ENCODE measurements around the gene LINC01488. TPM values are rescaled to one million over a fixed set of nuclear protein-coding genes. Genes with fewer than 3 reads are reported as not detected.

Gene LINC01488
- total RNA-seq, 1 donor from 2014 or later = not detected

- no peaks in the 10 kb centered on the region for H3K36me3 ChIP-seq (ENCODE audit: control insufficient read depth in 3 of 3, insufficient read depth in 3 of 3, low read length in 3 of 3)
- peaks cover 0 to 2% (median 0%) of the 10 kb centered on the region in 3 donors for H3K9me3 ChIP-seq (ENCODE audit: control insufficient read depth in 3 of 3, low read length in 3 of 3)
- no peak overlapping the region for H3K4me3 ChIP-seq (ENCODE audit: low read length in 3 of 3)
Observed at GRCh38 chr11:69513196-69513595, 31.7 kb downstream of the LINC01488 start.

GRCh38 chr11:69513663-69514224 is 32.3 kb downstream of the LINC01488 start:
- Histone ChIP-seq H3K27me3 (ENCODE audit: control insufficient read depth in 3 of 3, insufficient read depth in 3 of 3, low read length in 3 of 3) (peaks cover 0 to 15% (median 0%) of the 10 kb centered on the region in 3 donors), H3K4me3 (ENCODE audit: low read length in 3 of 3) (no peak overlapping the region)

More at GRCh38 chr11:69513196-69513595, 31.7 kb downstream of the LINC01488 start:
- no peak overlapping the region for H3K27ac ChIP-seq (ENCODE audit: low read depth, low read length)
- peaks cover 0 to 15% (median 0%) of the 10 kb centered on the region in 3 donors for H3K27me3 ChIP-seq (ENCODE audit: control insufficient read depth in 3 of 3, insufficient read depth in 3 of 3, low read length in 3 of 3)
- H3K4me1 ChIP-seq (ENCODE audit: control insufficient read depth in 3 of 3, insufficient read depth in 3 of 3, low read length in 3 of 3) = no peaks in the 10 kb centered on the region
- no peak overlapping the region for H3K9ac ChIP-seq (ENCODE audit: low read depth in 1 of 3, low read length in 3 of 3)

GRCh38 chr11:69514771-69515170 is 33.3 kb downstream of the LINC01488 start:
- H3K9me3 ChIP-seq (ENCODE audit: control insufficient read depth in 3 of 3, low read length in 3 of 3) = peaks cover 0 to 2% (median 0%) of the 10 kb centered on the region in 3 donors
- no peak overlapping the region for H3K9ac ChIP-seq (ENCODE audit: low read depth in 1 of 3, low read length in 3 of 3)
- no peak overlapping the region for H3K4me3 ChIP-seq (ENCODE audit: low read length in 3 of 3)
- no peaks in the 10 kb centered on the region for H3K36me3 ChIP-seq (ENCODE audit: control insufficient read depth in 3 of 3, insufficient read depth in 3 of 3, low read length in 3 of 3)
- H3K27me3 ChIP-seq (ENCODE audit: control insufficient read depth in 3 of 3, insufficient read depth in 3 of 3, low read length in 3 of 3) = peaks cover 0 to 10% (median 0%) of the 10 kb centered on the region in 3 donors
- H3K27ac ChIP-seq (ENCODE audit: low read depth, low read length) = no peak overlapping the region
- no peaks in the 10 kb centered on the region for H3K4me1 ChIP-seq (ENCODE audit: control insufficient read depth in 3 of 3, insufficient read depth in 3 of 3, low read length in 3 of 3)

More at GRCh38 chr11:69513663-69514224, 32.3 kb downstream of the LINC01488 start:
- Histone ChIP-seq H3K4me1 (ENCODE audit: control insufficient read depth in 3 of 3, insufficient read depth in 3 of 3, low read length in 3 of 3) (no peaks in the 10 kb centered on the region), H3K36me3 (ENCODE audit: control insufficient read depth in 3 of 3, insufficient read depth in 3 of 3, low read length in 3 of 3) (no peaks in the 10 kb centered on the region), H3K9me3 (ENCODE audit: control insufficient read depth in 3 of 3, low read length in 3 of 3) (peaks cover 0 to 2% (median 0%) of the 10 kb centered on the region in 3 donors), H3K27ac (ENCODE audit: low read depth, low read length) (no peak overlapping the region), H3K9ac (ENCODE audit: low read depth in 1 of 3, low read length in 3 of 3) (no peak overlapping the region)

- Histone ChIP-seq H3K27ac (ENCODE audit: low read depth, low read length) (no peak overlapping the region), H3K9me3 (ENCODE audit: control insufficient read depth in 3 of 3, low read length in 3 of 3) (peaks cover 0 to 2% (median 0%) of the 10 kb centered on the region in 3 donors)
Observed at GRCh38 chr11:69515271-69516245, 34.1 kb downstream of the LINC01488 start.

GRCh38 chr11:69516526-69516925 is 35.1 kb downstream of the LINC01488 start:
- H3K4me3 ChIP-seq (ENCODE audit: low read length in 3 of 3) = no peak overlapping the region
- no peaks in the 10 kb centered on the region for H3K4me1 ChIP-seq (ENCODE audit: control insufficient read depth in 3 of 3, insufficient read depth in 3 of 3, low read length in 3 of 3)
- H3K9ac ChIP-seq (ENCODE audit: low read depth in 1 of 3, low read length in 3 of 3) = no peak overlapping the region
- no peak overlapping the region for H3K27ac ChIP-seq (ENCODE audit: low read depth, low read length)
- peaks cover 0 to 10% (median 0%) of the 10 kb centered on the region in 3 donors for H3K27me3 ChIP-seq (ENCODE audit: control insufficient read depth in 3 of 3, insufficient read depth in 3 of 3, low read length in 3 of 3)
- no peaks in the 10 kb centered on the region for H3K36me3 ChIP-seq (ENCODE audit: control insufficient read depth in 3 of 3, insufficient read depth in 3 of 3, low read length in 3 of 3)
- peaks cover 0 to 2% (median 0%) of the 10 kb centered on the region in 3 donors for H3K9me3 ChIP-seq (ENCODE audit: control insufficient read depth in 3 of 3, low read length in 3 of 3)

More at GRCh38 chr11:69515271-69516245, 34.1 kb downstream of the LINC01488 start:
- H3K9ac ChIP-seq (ENCODE audit: low read depth in 1 of 3, low read length in 3 of 3) = no peak overlapping the region
- H3K4me3 ChIP-seq (ENCODE audit: low read length in 3 of 3) = no peak overlapping the region
- H3K4me1 ChIP-seq (ENCODE audit: control insufficient read depth in 3 of 3, insufficient read depth in 3 of 3, low read length in 3 of 3) = no peaks in the 10 kb centered on the region
- no peaks in the 10 kb centered on the region for H3K36me3 ChIP-seq (ENCODE audit: control insufficient read depth in 3 of 3, insufficient read depth in 3 of 3, low read length in 3 of 3)
- H3K27me3 ChIP-seq (ENCODE audit: control insufficient read depth in 3 of 3, insufficient read depth in 3 of 3, low read length in 3 of 3) = peaks cover 0 to 10% (median 0%) of the 10 kb centered on the region in 3 donors

- no peak overlapping the region for H3K4me3 ChIP-seq (ENCODE audit: low read length in 3 of 3)
- no peak overlapping the region for H3K9ac ChIP-seq (ENCODE audit: low read depth in 1 of 3, low read length in 3 of 3)
- H3K36me3 ChIP-seq (ENCODE audit: control insufficient read depth in 3 of 3, insufficient read depth in 3 of 3, low read length in 3 of 3) = no peaks in the 10 kb centered on the region
- H3K27ac ChIP-seq (ENCODE audit: low read depth, low read length) = no peak overlapping the region
- peaks cover 0 to 2% (median 0%) of the 10 kb centered on the region in 3 donors for H3K9me3 ChIP-seq (ENCODE audit: control insufficient read depth in 3 of 3, low read length in 3 of 3)
- H3K27me3 ChIP-seq (ENCODE audit: control insufficient read depth in 3 of 3, insufficient read depth in 3 of 3, low read length in 3 of 3) = peaks cover 0 to 6% (median 0%) of the 10 kb centered on the region in 3 donors
- H3K4me1 ChIP-seq (ENCODE audit: control insufficient read depth in 3 of 3, insufficient read depth in 3 of 3, low read length in 3 of 3) = no peaks in the 10 kb centered on the region
Observed at GRCh38 chr11:69518081-69518950, 36.9 kb downstream of the LINC01488 start.

GRCh38 chr11:69520186-69520916 is 38.9 kb downstream of the LINC01488 start:
- H3K4me3 ChIP-seq (ENCODE audit: low read length in 3 of 3) = no peak overlapping the region
- H3K36me3 ChIP-seq (ENCODE audit: control insufficient read depth in 3 of 3, insufficient read depth in 3 of 3, low read length in 3 of 3) = no peaks in the 10 kb centered on the region
- H3K27ac ChIP-seq (ENCODE audit: low read depth, low read length) = no peak overlapping the region
- no peaks in the 10 kb centered on the region for H3K4me1 ChIP-seq (ENCODE audit: control insufficient read depth in 3 of 3, insufficient read depth in 3 of 3, low read length in 3 of 3)
- peaks cover 0 to 11% (median 5%) of the 10 kb centered on the region in 3 donors for H3K27me3 ChIP-seq (ENCODE audit: control insufficient read depth in 3 of 3, insufficient read depth in 3 of 3, low read length in 3 of 3)
- peaks cover 0 to 3% (median 2%) of the 10 kb centered on the region in 3 donors for H3K9me3 ChIP-seq (ENCODE audit: control insufficient read depth in 3 of 3, low read length in 3 of 3)
- H3K9ac ChIP-seq (ENCODE audit: low read depth in 1 of 3, low read length in 3 of 3) = no peak overlapping the region

GRCh38 chr11:69521457-69521856 is 40.0 kb downstream of the LINC01488 start:
- Histone ChIP-seq H3K9me3 (ENCODE audit: control insufficient read depth in 3 of 3, low read length in 3 of 3) (peaks cover 0 to 3% (median 2%) of the 10 kb centered on the region in 3 donors), H3K27ac (ENCODE audit: low read depth, low read length) (no peak overlapping the region), H3K4me1 (ENCODE audit: control insufficient read depth in 3 of 3, insufficient read depth in 3 of 3, low read length in 3 of 3) (no peaks in the 10 kb centered on the region), H3K27me3 (ENCODE audit: control insufficient read depth in 3 of 3, insufficient read depth in 3 of 3, low read length in 3 of 3) (peaks cover 5 to 8% (median 6%) of the 10 kb centered on the region in 3 donors), H3K4me3 (ENCODE audit: low read length in 3 of 3) (no peak overlapping the region), H3K36me3 (ENCODE audit: control insufficient read depth in 3 of 3, insufficient read depth in 3 of 3, low read length in 3 of 3) (no peaks in the 10 kb centered on the region), H3K9ac (ENCODE audit: low read depth in 1 of 3, low read length in 3 of 3) (no peak overlapping the region)

- Histone ChIP-seq H3K27ac (ENCODE audit: low read depth, low read length) (no peak overlapping the region), H3K27me3 (ENCODE audit: control insufficient read depth in 3 of 3, insufficient read depth in 3 of 3, low read length in 3 of 3) (peaks cover 5 to 8% (median 6%) of the 10 kb centered on the region in 3 donors), H3K4me1 (ENCODE audit: control insufficient read depth in 3 of 3, insufficient read depth in 3 of 3, low read length in 3 of 3) (no peaks in the 10 kb centered on the region), H3K9ac (ENCODE audit: low read depth in 1 of 3, low read length in 3 of 3) (no peak overlapping the region), H3K9me3 (ENCODE audit: control insufficient read depth in 3 of 3, low read length in 3 of 3) (peaks cover 0 to 3% (median 0%) of the 10 kb centered on the region in 3 donors), H3K4me3 (ENCODE audit: low read length in 3 of 3) (no peak overlapping the region), H3K36me3 (ENCODE audit: control insufficient read depth in 3 of 3, insufficient read depth in 3 of 3, low read length in 3 of 3) (no peaks in the 10 kb centered on the region)
Observed at GRCh38 chr11:69523453-69523852, 42.0 kb downstream of the LINC01488 start.
